Thyroid gland (tissue), 4 donors: ENCODE measurements around the gene NPAS1. TPM values are rescaled to one million over a fixed set of nuclear protein-coding genes. Genes with fewer than 3 reads are reported as not detected.
A peak's percentile ranks its signal among the peaks of the same experiment; 100 is the strongest.

Experiments
- DNase-seq, 2 donors: peaks; one replicate each; pipeline ENCODE4 v3.0.0-alpha.2; 2019
- H3K27ac ChIP-seq, 3 donors: fragments of 200-600 bp; sonication (generic); 1 replicate in 2 of 3; 2 replicates in 1 of 3; pipeline ENCODE4 v1.5.1; 2016 to 2019; ENCODE audit warnings: mild to moderate bottlenecking in 1 of 3, moderate library complexity in 1 of 3
- H3K27me3 ChIP-seq: fragments of 200-600 bp; sonication (generic); one replicate; pipeline ENCODE4 v1.5.1; 2019
- H3K36me3 ChIP-seq, 2 donors: fragments of 200-600 bp; sonication (generic); one replicate each; pipeline ENCODE4 v1.5.1; 2016 to 2019
- H3K4me1 ChIP-seq, 2 donors: fragments of 200-600 bp; sonication (generic); one replicate each; pipeline ENCODE4 v1.5.1; 2017 to 2019
- H3K4me3 ChIP-seq, 3 donors: fragments of 200-600 bp; sonication (generic); replicated peaks in 1 of 3; 1 replicate in 2 of 3; 2 replicates in 1 of 3; pipeline ENCODE4 v1.5.1; 2016; ENCODE audit warnings: mild to moderate bottlenecking in 1 of 3
- H3K9me3 ChIP-seq: fragments of 200-600 bp; sonication (generic); one replicate; pipeline ENCODE4 v1.5.1; 2017
- POLR2A ChIP-seq, 2 donors: fragments of 450-650 bp; IDR thresholded peaks; one replicate each; pipeline ENCODE4 v1.6.1; 2017; ENCODE audit warnings: antibody characterized with exemption in 2 of 2, mild to moderate bottlenecking in 2 of 2, moderate library complexity in 1 of 2
- whole genome bisulfite sequencing, 2 donors: methylation state at CpG; one replicate each; pipeline ENCODE4 v1.1.5; 2017; 5-methylcytosine and 5-hydroxymethylcytosine counted together
- intact Hi-C: fragments of 100-400 bp; cut with DNase I; formaldehyde crosslinking; loops from one replicate; pipeline ENCODE4 v1.15.1; 2023
- total RNA-seq, 4 donors: library from RNA; depleted of rRNA; stranded (reverse); fragments of >200 nt; gene quantifications; one replicate each; pipeline ENCODE4 v1.2.3, GENCODE V29; 2016
- TF ChIP-seq, protein P1 (sequence below), 6 experiments: fragments of 200-600 bp in 3 of 6; fragments of 450-650 bp in 3 of 6; sonication (generic) in 3 of 6; IDR thresholded peaks; one replicate each; pipeline ENCODE4 v1.5.1; 2016 to 2019; ENCODE audit warnings: antibody characterized with exemption in 6 of 6, mild to moderate bottlenecking in 2 of 6, inconsistent platforms in 1 of 6, moderate library complexity in 1 of 6

The NPAS1 gene
- total RNA-seq, 4 donors from 2014 or later: 0.56 to 0.71 TPM; not detected in 2

DNA sequence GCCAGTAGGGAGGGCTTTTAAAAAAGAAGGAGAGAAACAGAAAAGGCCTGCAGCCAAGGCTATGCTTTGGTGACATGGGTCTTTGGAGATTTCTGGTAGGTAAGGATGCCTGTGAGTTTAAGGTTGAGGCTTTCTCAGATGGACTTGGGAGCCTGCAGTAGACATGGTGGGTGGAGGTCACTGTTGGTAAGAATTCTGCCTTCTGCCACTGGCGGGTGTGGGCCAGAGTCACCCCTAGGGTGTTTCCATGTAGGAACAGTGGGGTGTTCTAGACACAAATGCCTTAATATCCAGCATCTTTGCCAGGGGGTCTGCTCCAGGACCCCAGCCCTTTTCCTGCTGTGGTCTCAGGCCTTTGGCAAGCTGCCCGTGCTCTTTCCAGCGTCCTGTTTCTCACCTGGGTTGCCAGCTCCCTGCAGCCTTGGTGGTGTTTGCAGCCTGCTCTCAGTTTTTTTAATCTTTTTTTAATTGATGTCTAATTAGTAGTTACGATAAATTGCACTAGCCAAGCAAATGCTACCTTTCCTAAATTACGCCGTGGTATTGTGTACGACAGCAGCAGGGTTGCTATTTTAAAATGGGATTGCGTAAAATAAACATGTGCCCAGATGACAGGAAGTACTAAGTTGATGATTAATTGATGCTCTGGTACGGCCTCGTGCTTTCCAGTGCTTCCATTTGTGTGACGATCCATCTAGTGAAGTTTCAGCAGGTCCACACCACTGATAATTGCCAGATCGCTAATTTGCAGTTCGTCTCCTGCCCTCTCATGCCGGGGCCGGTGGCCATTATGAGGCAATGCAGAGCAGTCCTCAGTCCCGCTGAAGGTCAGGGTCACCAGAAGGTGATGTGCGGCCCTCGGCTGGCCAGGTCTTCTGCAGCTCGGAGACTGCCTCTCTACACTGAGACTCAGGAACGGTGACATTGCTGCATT is 35.3 kb upstream of the NPAS1 start:
- TF ChIP-seq POLR2A (IDR thresholded peaks at IDR 0.05): no peak
- TF ChIP-seq, protein P1, sequence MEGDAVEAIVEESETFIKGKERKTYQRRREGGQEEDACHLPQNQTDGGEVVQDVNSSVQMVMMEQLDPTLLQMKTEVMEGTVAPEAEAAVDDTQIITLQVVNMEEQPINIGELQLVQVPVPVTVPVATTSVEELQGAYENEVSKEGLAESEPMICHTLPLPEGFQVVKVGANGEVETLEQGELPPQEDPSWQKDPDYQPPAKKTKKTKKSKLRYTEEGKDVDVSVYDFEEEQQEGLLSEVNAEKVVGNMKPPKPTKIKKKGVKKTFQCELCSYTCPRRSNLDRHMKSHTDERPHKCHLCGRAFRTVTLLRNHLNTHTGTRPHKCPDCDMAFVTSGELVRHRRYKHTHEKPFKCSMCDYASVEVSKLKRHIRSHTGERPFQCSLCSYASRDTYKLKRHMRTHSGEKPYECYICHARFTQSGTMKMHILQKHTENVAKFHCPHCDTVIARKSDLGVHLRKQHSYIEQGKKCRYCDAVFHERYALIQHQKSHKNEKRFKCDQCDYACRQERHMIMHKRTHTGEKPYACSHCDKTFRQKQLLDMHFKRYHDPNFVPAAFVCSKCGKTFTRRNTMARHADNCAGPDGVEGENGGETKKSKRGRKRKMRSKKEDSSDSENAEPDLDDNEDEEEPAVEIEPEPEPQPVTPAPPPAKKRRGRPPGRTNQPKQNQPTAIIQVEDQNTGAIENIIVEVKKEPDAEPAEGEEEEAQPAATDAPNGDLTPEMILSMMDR (IDR thresholded peaks at IDR 0.05): no peak
- 75 to 78% methylated on average over 18 to 20 of the region's 20 CpGs for WGBS, 2 donors
- peaks cover 0 to 2% of the 10 kb centered on the region in 2 donors for H3K36me3 ChIP-seq
- H3K27me3 ChIP-seq: no peaks in the 10 kb centered on the region
- peak overlapping the region in 1 of 3 donors; percentile 16 for H3K27ac ChIP-seq
- peaks cover 19 to 41% of the 10 kb centered on the region in 2 donors for H3K4me1 ChIP-seq
- H3K9me3 ChIP-seq: no peaks in the 10 kb centered on the region
- intact Hi-C loops: no loop called here
- no peak overlapping the region for H3K4me3 ChIP-seq
- DNase-seq: no peak

DNA sequence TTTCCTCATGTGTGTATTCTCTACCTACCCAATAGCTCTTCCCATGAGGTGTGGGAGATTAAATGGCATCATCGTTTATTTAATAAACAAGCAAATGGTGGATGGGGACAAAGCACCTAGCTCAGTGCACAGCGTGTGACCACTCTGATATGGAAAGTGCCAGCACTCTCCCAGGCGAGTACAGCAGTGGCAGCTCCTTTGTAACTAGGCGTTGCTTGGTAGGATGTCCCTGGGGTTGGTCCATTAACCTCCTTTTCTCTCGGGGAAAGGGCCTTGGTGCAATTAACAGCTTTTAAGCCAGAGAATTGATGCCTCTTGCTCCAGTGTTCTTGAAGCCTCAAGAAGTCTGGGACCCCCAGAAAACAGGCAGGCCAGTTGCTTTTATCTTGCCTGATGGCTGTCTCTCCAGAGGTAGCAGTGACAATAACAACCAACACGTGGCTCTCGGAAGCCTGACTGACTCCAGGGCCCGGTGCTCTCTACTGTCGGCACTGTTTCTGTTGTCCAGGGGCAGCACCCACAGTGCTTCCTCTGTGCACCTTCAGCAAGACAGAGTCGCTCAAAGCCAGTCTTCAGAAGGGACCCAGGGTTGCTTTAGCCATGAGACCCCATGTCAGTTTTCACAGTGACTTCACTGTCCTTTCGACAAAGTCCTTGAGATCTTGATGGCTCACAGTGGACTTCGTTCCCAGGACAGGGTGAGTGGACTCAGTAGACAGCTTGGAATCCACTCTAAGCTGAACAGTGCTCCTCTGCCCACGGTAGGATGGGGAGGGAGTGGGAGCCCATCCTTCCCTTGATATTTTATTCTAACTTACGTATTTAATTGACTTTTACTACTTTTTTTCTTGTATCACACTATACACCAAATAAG is 33.9 kb upstream of the NPAS1 start:
- peaks cover 0 to 4% of the 10 kb centered on the region in 2 donors for H3K36me3 ChIP-seq
- DNase-seq: no peak
- peaks cover 13 to 34% of the 10 kb centered on the region in 2 donors for H3K4me1 ChIP-seq
- H3K27me3 ChIP-seq: no peaks in the 10 kb centered on the region
- no peak overlapping the region for H3K4me3 ChIP-seq
- no peak overlapping the region for H3K27ac ChIP-seq
- TF ChIP-seq, protein P1 (IDR thresholded peaks at IDR 0.05): no peak
- no peak for TF ChIP-seq POLR2A (IDR thresholded peaks at IDR 0.05)
- intact Hi-C loops: no loop called here
- 77% methylated on average over 14 of the region's 14 CpGs for whole genome bisulfite sequencing, 2 donors
- no peaks in the 10 kb centered on the region for H3K9me3 ChIP-seq

DNA sequence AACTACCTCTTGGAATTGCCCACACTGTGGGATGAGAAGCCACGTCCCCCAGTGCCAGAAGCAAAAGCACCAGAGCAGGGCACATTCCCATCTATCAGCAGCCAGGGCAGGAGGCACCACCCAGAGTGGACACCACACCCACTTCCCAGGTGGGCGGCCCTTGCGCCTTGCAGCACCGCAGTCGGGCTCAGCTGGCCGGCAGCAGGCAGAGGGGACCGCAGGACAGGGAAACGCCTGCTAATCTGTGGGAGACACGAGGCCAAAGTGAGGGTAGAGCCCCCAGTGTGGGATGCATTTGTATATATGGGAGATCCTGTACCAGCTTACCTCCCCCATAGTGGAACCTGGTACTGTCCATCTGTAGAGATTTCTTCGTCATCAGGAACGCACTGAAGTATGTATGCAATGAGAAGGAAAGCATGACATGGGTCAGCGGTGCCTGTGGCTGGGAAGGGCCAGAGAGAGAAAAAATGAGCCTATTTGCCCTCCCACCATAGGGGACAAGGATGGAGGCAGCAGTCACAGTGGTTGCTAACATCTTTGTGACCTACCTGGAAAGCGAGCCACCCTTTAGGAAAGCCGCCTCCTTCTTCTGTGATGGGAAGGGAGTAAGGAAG is 30.9 kb upstream of the NPAS1 start:
- DNase-seq: no peak
- Histone ChIP-seq H3K4me1 (peaks cover 6 to 23% of the 10 kb centered on the region in 2 donors), H3K27me3 (no peaks in the 10 kb centered on the region), H3K27ac (no peak overlapping the region), H3K36me3 (peaks cover 0 to 4% of the 10 kb centered on the region in 2 donors), H3K9me3 (no peaks in the 10 kb centered on the region), H3K4me3 (no peak overlapping the region)
- intact Hi-C loops: loop anchor here (2.0 kb wide), 1 partner anchor 132 kb away; no protein-coding TSS in a partner anchor
- WGBS, 2 donors: 86 to 93% methylated on average over 9 to 14 of the region's 14 CpGs
- no peak for TF ChIP-seq POLR2A (IDR thresholded peaks at IDR 0.05)
- TF ChIP-seq, protein P1 (IDR thresholded peaks at IDR 0.05): no peak

DNA sequence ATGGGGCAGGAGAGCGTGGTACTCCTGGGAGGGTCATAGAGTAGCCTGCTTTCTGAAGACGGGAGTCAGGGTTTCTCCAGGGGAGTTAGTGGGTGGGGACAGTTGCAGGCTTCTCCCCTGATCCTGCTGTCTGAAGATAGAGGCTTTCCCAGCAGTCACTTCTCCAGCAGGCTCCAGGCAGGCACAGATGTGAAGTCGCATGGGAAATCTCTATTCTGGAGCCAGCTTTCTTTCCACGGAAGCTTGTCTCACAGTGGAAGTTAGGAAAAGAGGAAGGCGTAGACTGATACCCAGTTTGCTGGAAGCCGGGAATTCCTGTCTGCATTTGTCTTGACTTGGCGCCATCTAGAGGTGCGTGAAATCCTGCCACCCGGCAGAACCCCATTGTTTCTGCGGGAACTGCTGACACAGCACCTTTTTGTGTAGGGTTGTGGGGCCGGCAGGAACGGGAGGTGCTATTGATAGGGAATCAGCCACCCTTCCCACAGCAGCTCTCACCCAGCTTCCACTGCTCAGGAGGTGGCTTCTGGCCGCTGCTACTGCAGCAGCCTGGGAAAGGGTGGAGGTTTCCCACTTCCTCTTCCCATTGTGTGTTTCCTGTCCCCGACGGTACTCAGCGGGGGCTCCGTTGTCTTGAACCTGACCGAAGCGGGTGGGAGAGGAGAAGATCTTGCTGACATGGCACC is 28.5 kb upstream of the NPAS1 start:
- intact Hi-C loops: loop anchor here (5.0 kb wide), 1 partner anchor 234 kb away; no protein-coding TSS in a partner anchor
- Histone ChIP-seq H3K4me1 (peaks cover 6 to 15% of the 10 kb centered on the region in 2 donors), H3K36me3 (peaks cover 4 to 10% of the 10 kb centered on the region in 2 donors), H3K27me3 (no peaks in the 10 kb centered on the region), H3K9me3 (no peaks in the 10 kb centered on the region), H3K27ac (peak overlapping the region in 2 of 3 donors; percentile 58 to 61), H3K4me3 (no peak overlapping the region)
- TF ChIP-seq, protein P1 (IDR thresholded peaks at IDR 0.05): peak; percentile 34 to 90 (median 80)
- TF ChIP-seq POLR2A (IDR thresholded peaks at IDR 0.05): no peak
- WGBS, 2 donors: 19 to 22% methylated on average over 15 to 16 of the region's 19 CpGs
- peak; percentile 80 to 82 for DNase-seq
